HG03025 (cell line): ENCODE results near the gene KLHL41.
"Not testable (repeated sequence)": the region's sequence is repeated elsewhere in the genome, so short reads cannot be mapped to it uniquely, and the experiment has no call there.

Source experiments
- ATAC-seq: cut with Tn5 transposase; IDR thresholded peaks from one replicate; pipeline ENCODE4 v1.9.1; 2021; ENCODE audit warnings: mild to moderate bottlenecking, moderate library complexity; ENCODE audit not compliant: unreplicated experiment, low FRiP score

Gene KLHL41

GRCh38 chr2:169507698-169508097 is 1.8 kb upstream of the KLHL41 start:
- ATAC-seq = no peak

GRCh38 chr2:169509955-169510354 is 453 bp downstream of the KLHL41 start:
- no peak for ATAC-seq

GRCh38 chr2:169510496-169510895 is 994 bp downstream of the KLHL41 start:
- ATAC-seq = no peak

- ATAC-seq = no peak
Measured at GRCh38 chr2:169511818-169512217, 2.3 kb downstream of the KLHL41 start.

- ATAC-seq = no peak
Measured at GRCh38 chr2:169512525-169512924, 3.0 kb downstream of the KLHL41 start.

- ATAC-seq = no peak
Measured at GRCh38 chr2:169513094-169513493, 3.6 kb downstream of the KLHL41 start.

- no peak for ATAC-seq
Measured at GRCh38 chr2:169513926-169514325, 4.4 kb downstream of the KLHL41 start.

GRCh38 chr2:169514758-169515157 is 5.3 kb downstream of the KLHL41 start:
- ATAC-seq = not testable (repeated sequence)

- not testable (repeated sequence) for ATAC-seq
Measured at GRCh38 chr2:169516488-169516995, 7.0 kb downstream of the KLHL41 start.

GRCh38 chr2:169520896-169521295 is 11.4 kb downstream of the KLHL41 start:
- no peak for ATAC-seq

GRCh38 chr2:169523681-169524080 is 14.2 kb downstream of the KLHL41 start:
- ATAC-seq = no peak

GRCh38 chr2:169525434-169525833 is 15.9 kb downstream of the KLHL41 start:
- no peak for ATAC-seq

GRCh38 chr2:169526451-169526850 is 16.9 kb downstream of the KLHL41 start:
- ATAC-seq = no peak

GRCh38 chr2:169528271-169528701 is 18.8 kb downstream of the KLHL41 start:
- no peak for ATAC-seq

GRCh38 chr2:169539460-169539859 is 30.0 kb downstream of the KLHL41 start:
- ATAC-seq = not testable (repeated sequence)

- no peak for ATAC-seq
Measured at GRCh38 chr2:169540146-169540545, 30.6 kb downstream of the KLHL41 start.

GRCh38 chr2:169542433-169542832 is 32.9 kb downstream of the KLHL41 start:
- ATAC-seq = no peak

GRCh38 chr2:169546756-169547155 is 37.3 kb downstream of the KLHL41 start:
- ATAC-seq = no peak

- no peak for ATAC-seq
Measured at GRCh38 chr2:169561364-169561763, 51.9 kb downstream of the KLHL41 start.

- ATAC-seq = not testable (repeated sequence)
Measured at GRCh38 chr2:169562084-169562483, 52.6 kb downstream of the KLHL41 start.

GRCh38 chr2:169562519-169562918 is 53.0 kb downstream of the KLHL41 start:
- ATAC-seq = no peak

- no peak for ATAC-seq
Measured at GRCh38 chr2:169565686-169566085, 56.2 kb downstream of the KLHL41 start.

GRCh38 chr2:169569948-169570347 is 60.4 kb downstream of the KLHL41 start:
- ATAC-seq = no peak
